Fibroblast of pulmonary artery (primary cell): ENCODE results near the gene LAMA5.

Source experiments
- DNase-seq: peaks from one replicate; pipeline ENCODE4 v3.0.0-alpha.2; 2010; ENCODE audit warnings: low read depth
- H3K4me3 ChIP-seq: replicated peaks from 2 replicates; pipeline ENCODE4 v1.5.1; 2011; ENCODE audit warnings: low read depth, mild to moderate bottlenecking, control low read depth, low read length, moderate library complexity
- CTCF ChIP-seq: IDR thresholded peaks from 2 replicates; pipeline ENCODE4 v1.5.1; 2011; ENCODE audit warnings: mild to moderate bottlenecking, control low read depth, low read length, inconsistent platforms; ENCODE audit errors: missing control alignments

Gene LAMA5

GRCh38 chr20:62336775-62337557 lies 30.1 kb downstream of the LAMA5 start:
- H3K4me3 ChIP-seq: no peak overlapping the region
- no peak for TF ChIP-seq CTCF
- no peak for DNase-seq

- no peak for DNase-seq
- no peak overlapping the region for H3K4me3 ChIP-seq
- no peak for TF ChIP-seq CTCF
Observed at GRCh38 chr20:62336329-62336728, 30.8 kb downstream of the LAMA5 start.

GRCh38 chr20:62335532-62335931 lies 31.6 kb downstream of the LAMA5 start:
- TF ChIP-seq CTCF: no peak
- no peak for DNase-seq
- no peak overlapping the region for H3K4me3 ChIP-seq

- DNase-seq: no peak
- H3K4me3 ChIP-seq: no peak overlapping the region
- TF ChIP-seq CTCF: no peak
Observed at GRCh38 chr20:62334881-62335280, 32.2 kb downstream of the LAMA5 start.

- no peak for DNase-seq
- no peak overlapping the region for H3K4me3 ChIP-seq
- no peak for TF ChIP-seq CTCF
Observed at GRCh38 chr20:62333820-62334595, 33.1 kb downstream of the LAMA5 start.

GRCh38 chr20:62332989-62333819 lies 33.9 kb downstream of the LAMA5 start:
- H3K4me3 ChIP-seq: no peak overlapping the region
- TF ChIP-seq CTCF: no peak
- DNase-seq: no peak
